DOHH2 (cell line): Measurements from ENCODE around the gene PAK2.

ENCODE experiments used
- H3F3A ChIP-seq: fragments of 200-600 bp; sonication (generic), shearing (Covaris generic); 2 replicates; pipeline ENCODE4 v1.6.0; 2016; ENCODE audit warnings: antibody characterized with exemption, mild to moderate bottlenecking; ENCODE audit not compliant: control insufficient read depth, insufficient read depth
- H3K27ac ChIP-seq: fragments of 200-600 bp; sonication (generic); 2 replicates; pipeline ENCODE4 v1.5.1; 2014; ENCODE audit warnings: low read depth, mild to moderate bottlenecking, low read length, moderate library complexity
- H3K27me3 ChIP-seq: fragments of 200-600 bp; sonication (generic); 2 replicates; pipeline ENCODE4 v1.6.1; 2014; ENCODE audit warnings: mild to moderate bottlenecking, low read length, mixed read lengths; ENCODE audit not compliant: control insufficient read depth
- H3K36me3 ChIP-seq: fragments of 200-600 bp; sonication (generic); 2 replicates; pipeline ENCODE4 v1.6.1; 2014; ENCODE audit warnings: mild to moderate bottlenecking, low read length, moderate library complexity, mixed read lengths; ENCODE audit not compliant: control insufficient read depth
- H3K4me1 ChIP-seq: fragments of 200-600 bp; sonication (generic); 2 replicates; pipeline ENCODE4 v1.6.1; 2014; ENCODE audit warnings: mild to moderate bottlenecking, low read length, mixed read lengths; ENCODE audit not compliant: control insufficient read depth
- H3K4me2 ChIP-seq: fragments of 200-600 bp; sonication (generic); 2 replicates; pipeline ENCODE4 v1.6.0; 2014; ENCODE audit warnings: mild to moderate bottlenecking, low read length, moderate library complexity
- H3K4me3 ChIP-seq: fragments of 200-600 bp; sonication (generic); 2 replicates; pipeline ENCODE4 v1.5.1; 2014; ENCODE audit warnings: mild to moderate bottlenecking, low read length, mixed read lengths
- H3K79me2 ChIP-seq: fragments of 200-600 bp; sonication (generic); 2 replicates; pipeline ENCODE4 v1.6.1; 2014; ENCODE audit warnings: mild to moderate bottlenecking, low read length, mixed read lengths; ENCODE audit not compliant: control insufficient read depth
- H3K9me2 ChIP-seq: fragments of 200-600 bp; sonication (generic); replicated peaks from 2 replicates; pipeline ENCODE4 v1.6.1; 2014; ENCODE audit warnings: mild to moderate bottlenecking, low read length, mixed read lengths; ENCODE audit not compliant: control insufficient read depth
- H3K9me3 ChIP-seq: fragments of 200-600 bp; sonication (generic); 2 replicates; pipeline ENCODE4 v1.6.1; 2014; ENCODE audit warnings: antibody characterized with exemption, low read length, mixed read lengths; ENCODE audit not compliant: control insufficient read depth, insufficient read depth
- H4K20me1 ChIP-seq: fragments of 200-600 bp; sonication (generic); 2 replicates; pipeline ENCODE4 v1.6.0; 2014; ENCODE audit warnings: low read depth, mild to moderate bottlenecking, antibody characterized with exemption, low read length, moderate library complexity; ENCODE audit not compliant: control insufficient read depth, insufficient read depth
- EZH2phosphoT487 ChIP-seq: fragments of 200-600 bp; sonication (generic); IDR thresholded peaks from 2 replicates; pipeline ENCODE4 v1.6.1; 2017; ENCODE audit warnings: borderline replicate concordance, mild to moderate bottlenecking, antibody characterized with exemption, low read length, moderate library complexity, mixed read lengths
- TF ChIP-seq, protein P1 (sequence below): fragments of 200-600 bp; sonication (generic); IDR thresholded peaks from one replicate; pipeline ENCODE4 v1.5.1; 2014; ENCODE audit warnings: antibody characterized with exemption, mild to moderate bottlenecking, low read depth, low read length; ENCODE audit not compliant: poor library complexity, severe bottlenecking

The PAK2 gene

DNA sequence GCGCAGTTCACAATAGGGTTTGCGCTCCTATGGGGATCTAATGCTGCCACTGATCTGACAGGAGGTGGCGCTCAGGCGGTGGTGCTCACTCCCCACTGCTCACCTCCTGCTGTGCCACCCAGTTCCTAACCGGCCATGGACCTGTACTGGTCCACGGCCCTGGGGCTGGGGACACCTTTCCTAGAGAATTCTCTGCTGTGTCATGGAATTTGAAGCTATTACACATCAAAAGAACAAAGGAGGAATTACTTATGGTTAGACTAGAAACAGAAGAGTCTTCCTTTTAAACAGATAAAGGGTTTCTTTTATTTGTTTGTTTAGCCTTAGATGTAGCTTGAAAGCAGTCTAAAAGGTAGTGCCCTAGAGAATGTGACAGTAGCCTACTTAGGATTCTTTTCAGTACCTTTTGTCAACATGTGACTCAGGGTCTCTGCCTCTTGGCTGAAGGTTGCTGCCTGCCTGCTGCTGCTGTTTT is 50.3 kb downstream of the PAK2 start:
- no peak overlapping the region for H3K4me3 ChIP-seq
- no peaks in the 10 kb centered on the region for H3F3A ChIP-seq
- H3K4me2 ChIP-seq: no peak overlapping the region
- no peaks in the 10 kb centered on the region for H4K20me1 ChIP-seq
- H3K4me1 ChIP-seq: no peaks in the 10 kb centered on the region
- H3K9me3 ChIP-seq: peaks cover 13% of the 10 kb centered on the region; the same call in 1 of the 2 replicates
- no peaks in the 10 kb centered on the region for H3K9me2 ChIP-seq
- no peaks in the 10 kb centered on the region for H3K27me3 ChIP-seq
- H3K27ac ChIP-seq: no peak overlapping the region
- peaks cover 83% of the 10 kb centered on the region for H3K36me3 ChIP-seq
- no peak for TF ChIP-seq EZH2phosphoT487
- TF ChIP-seq, protein P1, sequence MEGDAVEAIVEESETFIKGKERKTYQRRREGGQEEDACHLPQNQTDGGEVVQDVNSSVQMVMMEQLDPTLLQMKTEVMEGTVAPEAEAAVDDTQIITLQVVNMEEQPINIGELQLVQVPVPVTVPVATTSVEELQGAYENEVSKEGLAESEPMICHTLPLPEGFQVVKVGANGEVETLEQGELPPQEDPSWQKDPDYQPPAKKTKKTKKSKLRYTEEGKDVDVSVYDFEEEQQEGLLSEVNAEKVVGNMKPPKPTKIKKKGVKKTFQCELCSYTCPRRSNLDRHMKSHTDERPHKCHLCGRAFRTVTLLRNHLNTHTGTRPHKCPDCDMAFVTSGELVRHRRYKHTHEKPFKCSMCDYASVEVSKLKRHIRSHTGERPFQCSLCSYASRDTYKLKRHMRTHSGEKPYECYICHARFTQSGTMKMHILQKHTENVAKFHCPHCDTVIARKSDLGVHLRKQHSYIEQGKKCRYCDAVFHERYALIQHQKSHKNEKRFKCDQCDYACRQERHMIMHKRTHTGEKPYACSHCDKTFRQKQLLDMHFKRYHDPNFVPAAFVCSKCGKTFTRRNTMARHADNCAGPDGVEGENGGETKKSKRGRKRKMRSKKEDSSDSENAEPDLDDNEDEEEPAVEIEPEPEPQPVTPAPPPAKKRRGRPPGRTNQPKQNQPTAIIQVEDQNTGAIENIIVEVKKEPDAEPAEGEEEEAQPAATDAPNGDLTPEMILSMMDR: no peak
- peaks cover 82% of the 10 kb centered on the region for H3K79me2 ChIP-seq

DNA sequence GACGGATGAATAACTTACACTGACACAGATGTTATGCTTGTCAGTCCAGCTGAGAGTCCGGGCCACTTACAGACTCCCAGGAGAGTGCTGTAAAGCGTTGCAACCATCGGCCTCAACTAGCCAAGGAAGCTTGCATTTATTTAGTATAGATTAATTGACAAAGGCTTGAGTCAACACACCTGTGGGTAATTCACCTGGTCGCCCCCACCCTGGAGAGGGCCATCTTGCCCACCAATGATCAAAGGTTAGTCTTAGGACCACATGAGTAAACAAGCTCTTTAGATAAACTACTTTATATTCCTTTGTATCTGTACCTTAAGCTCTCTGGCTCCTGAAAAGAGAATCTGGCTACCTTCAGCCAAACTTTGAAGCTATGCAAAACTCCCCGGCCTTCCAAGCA is 51.0 kb downstream of the PAK2 start:
- H3K27ac ChIP-seq: no peak overlapping the region
- peaks cover 13% of the 10 kb centered on the region; the same call in 1 of the 2 replicates for H3K9me3 ChIP-seq
- no peak overlapping the region for H3K4me3 ChIP-seq
- H3K4me2 ChIP-seq: no peak overlapping the region
- H3K27me3 ChIP-seq: no peaks in the 10 kb centered on the region
- H3K9me2 ChIP-seq: no peaks in the 10 kb centered on the region
- no peaks in the 10 kb centered on the region for H3K4me1 ChIP-seq
- no peaks in the 10 kb centered on the region for H4K20me1 ChIP-seq
- peaks cover 79% of the 10 kb centered on the region for H3K79me2 ChIP-seq
- peaks cover 76% of the 10 kb centered on the region for H3K36me3 ChIP-seq
- TF ChIP-seq, protein P1: no peak
- no peak for TF ChIP-seq EZH2phosphoT487
- no peaks in the 10 kb centered on the region for H3F3A ChIP-seq

- no peaks in the 10 kb centered on the region for H4K20me1 ChIP-seq
- H3K36me3 ChIP-seq: peaks cover 59% of the 10 kb centered on the region
- H3K79me2 ChIP-seq: peaks cover 73% of the 10 kb centered on the region
- TF ChIP-seq, protein P1: no peak
- TF ChIP-seq EZH2phosphoT487: no peak
- peaks cover 13% of the 10 kb centered on the region; the same call in 1 of the 2 replicates for H3K9me3 ChIP-seq
- H3K4me3 ChIP-seq: no peak overlapping the region
- no peak overlapping the region for H3K4me2 ChIP-seq
- H3K4me1 ChIP-seq: no peaks in the 10 kb centered on the region
- H3K27ac ChIP-seq: no peak overlapping the region
- no peaks in the 10 kb centered on the region for H3K27me3 ChIP-seq
- no peaks in the 10 kb centered on the region for H3K9me2 ChIP-seq
- H3F3A ChIP-seq: no peaks in the 10 kb centered on the region
Observed at GRCh38 chr3:196792771-196793170, 53.1 kb downstream of the PAK2 start.

- Histone ChIP-seq H3F3A (no peaks in the 10 kb centered on the region), H3K27ac (no peak overlapping the region)
Observed at GRCh38 chr3:196793246-196793645, 53.6 kb downstream of the PAK2 start.

More at GRCh38 chr3:196793246-196793645, 53.6 kb downstream of the PAK2 start:
- H3K27me3 ChIP-seq: no peaks in the 10 kb centered on the region
- H3K79me2 ChIP-seq: peaks cover 73% of the 10 kb centered on the region
- H3K9me2 ChIP-seq: no peaks in the 10 kb centered on the region
- H3K4me3 ChIP-seq: no peak overlapping the region
- H4K20me1 ChIP-seq: no peaks in the 10 kb centered on the region
- no peaks in the 10 kb centered on the region for H3K4me1 ChIP-seq
- peaks cover 13% of the 10 kb centered on the region; the same call in 1 of the 2 replicates for H3K9me3 ChIP-seq
- H3K4me2 ChIP-seq: no peak overlapping the region
- peaks cover 55% of the 10 kb centered on the region for H3K36me3 ChIP-seq
- TF ChIP-seq, protein P1: no peak
